ENCODE measurements around the gene CLPTM1.

DNA sequence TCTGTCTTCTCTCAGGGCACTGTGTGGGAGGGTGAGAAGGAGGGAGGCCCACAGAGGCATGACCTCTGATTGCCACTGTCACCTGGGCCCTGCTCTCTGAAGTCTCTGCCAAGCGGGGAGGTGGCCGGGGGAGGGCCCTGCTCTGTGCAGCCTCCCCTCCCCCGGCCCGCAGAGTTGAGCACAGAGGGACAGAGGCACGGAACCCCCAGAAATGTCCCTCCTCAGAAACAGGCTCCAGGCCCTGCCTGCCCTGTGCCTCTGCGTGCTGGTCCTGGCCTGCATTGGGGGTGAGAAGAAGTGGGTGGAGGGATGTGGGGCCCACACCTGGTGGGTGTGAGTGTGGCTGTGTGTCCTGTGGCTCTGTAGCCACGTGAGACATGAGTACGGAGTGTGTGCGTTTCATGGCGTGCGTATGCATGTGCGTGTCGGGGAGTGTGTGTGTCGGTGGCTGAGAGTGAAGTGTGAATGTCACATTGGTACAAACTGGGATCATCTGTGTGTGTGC, 13.1 kb upstream of the CLPTM1 start, which contains the start of gene APOC4:
- TF ChIP-seq, protein P1, sequence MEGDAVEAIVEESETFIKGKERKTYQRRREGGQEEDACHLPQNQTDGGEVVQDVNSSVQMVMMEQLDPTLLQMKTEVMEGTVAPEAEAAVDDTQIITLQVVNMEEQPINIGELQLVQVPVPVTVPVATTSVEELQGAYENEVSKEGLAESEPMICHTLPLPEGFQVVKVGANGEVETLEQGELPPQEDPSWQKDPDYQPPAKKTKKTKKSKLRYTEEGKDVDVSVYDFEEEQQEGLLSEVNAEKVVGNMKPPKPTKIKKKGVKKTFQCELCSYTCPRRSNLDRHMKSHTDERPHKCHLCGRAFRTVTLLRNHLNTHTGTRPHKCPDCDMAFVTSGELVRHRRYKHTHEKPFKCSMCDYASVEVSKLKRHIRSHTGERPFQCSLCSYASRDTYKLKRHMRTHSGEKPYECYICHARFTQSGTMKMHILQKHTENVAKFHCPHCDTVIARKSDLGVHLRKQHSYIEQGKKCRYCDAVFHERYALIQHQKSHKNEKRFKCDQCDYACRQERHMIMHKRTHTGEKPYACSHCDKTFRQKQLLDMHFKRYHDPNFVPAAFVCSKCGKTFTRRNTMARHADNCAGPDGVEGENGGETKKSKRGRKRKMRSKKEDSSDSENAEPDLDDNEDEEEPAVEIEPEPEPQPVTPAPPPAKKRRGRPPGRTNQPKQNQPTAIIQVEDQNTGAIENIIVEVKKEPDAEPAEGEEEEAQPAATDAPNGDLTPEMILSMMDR (IDR thresholded peaks at IDR 0.05) = no peak
- no peak for TF ChIP-seq EZH2 (IDR thresholded peaks at IDR 0.05; ENCODE audit: borderline replicate concordance, insufficient read depth, low read depth, low read length, poor library complexity, severe bottlenecking)
